Body of pancreas (tissue), 4 donors: ENCODE measurements around the gene CDRT15.

Source experiments
- CTCF ChIP-seq, 7 experiments: fragments of 450-650 bp in 4 of 7; fragments of 200-600 bp in 3 of 7; sonication (generic) in 3 of 7; IDR thresholded peaks; one replicate each; pipeline ENCODE4 v1.5.1; 2016 to 2019; ENCODE audit warnings: antibody characterized with exemption in 7 of 7
- POLR2A ChIP-seq, 3 donors: fragments of 450-650 bp; IDR thresholded peaks; one replicate each; pipeline ENCODE4 v1.6.1; 2016; ENCODE audit warnings: antibody characterized with exemption in 3 of 3, mild to moderate bottlenecking in 2 of 3

- TF ChIP-seq CTCF (IDR thresholded peaks at IDR 0.05): no peak
- TF ChIP-seq POLR2A (IDR thresholded peaks at IDR 0.05): no peak
Measured at GRCh38 chr17:14276535-14277250, 40.0 kb upstream of the CDRT15 start.
